ENCODE results near the gene NPR3.

Gene NPR3

GRCh38 chr5:32827981-32828380 is 116.9 kb downstream of the NPR3 start:
- no peak for TF ChIP-seq CTCF (IDR thresholded peaks at IDR 0.05; ENCODE audit: borderline replicate concordance, control extremely low read depth, extremely low read depth, insufficient read depth, missing control alignments)
- in situ Hi-C loops (cut with MboI; ENCODE audit: low sequenced_read_pairs, unreplicated experiment): no loop called here
- no peak for DNase-seq (ENCODE audit: low spot score)

- in situ Hi-C loops (cut with MboI; ENCODE audit: low sequenced_read_pairs, unreplicated experiment): no loop called here
- DNase-seq (ENCODE audit: low spot score): no peak
- no peak for TF ChIP-seq CTCF (IDR thresholded peaks at IDR 0.05; ENCODE audit: borderline replicate concordance, control extremely low read depth, extremely low read depth, insufficient read depth, missing control alignments)
Measured at GRCh38 chr5:32828492-32828891, 117.4 kb downstream of the NPR3 start.

GRCh38 chr5:32831624-32832023 is 120.5 kb downstream of the NPR3 start:
- in situ Hi-C loops (cut with MboI; ENCODE audit: low sequenced_read_pairs, unreplicated experiment): no loop called here
- TF ChIP-seq CTCF (IDR thresholded peaks at IDR 0.05; ENCODE audit: borderline replicate concordance, control extremely low read depth, extremely low read depth, insufficient read depth, missing control alignments): no peak

GRCh38 chr5:32833127-32833526 is 122.0 kb downstream of the NPR3 start:
- in situ Hi-C loops (cut with MboI; ENCODE audit: low sequenced_read_pairs, unreplicated experiment): no loop called here
- no peak for DNase-seq (ENCODE audit: low spot score)
- no peak for TF ChIP-seq CTCF (IDR thresholded peaks at IDR 0.05; ENCODE audit: borderline replicate concordance, control extremely low read depth, extremely low read depth, insufficient read depth, missing control alignments)

More at GRCh38 chr5:32831624-32832023, 120.5 kb downstream of the NPR3 start:
- DNase-seq (ENCODE audit: low spot score): no peak

- in situ Hi-C loops (cut with MboI; ENCODE audit: low sequenced_read_pairs, unreplicated experiment): no loop called here
- no peak for DNase-seq (ENCODE audit: low spot score)
- no peak for TF ChIP-seq CTCF (IDR thresholded peaks at IDR 0.05; ENCODE audit: borderline replicate concordance, control extremely low read depth, extremely low read depth, insufficient read depth, missing control alignments)
Measured at GRCh38 chr5:32833663-32834062, 122.5 kb downstream of the NPR3 start.

GRCh38 chr5:32834251-32834650 is 123.1 kb downstream of the NPR3 start:
- no peak for DNase-seq (ENCODE audit: low spot score)
- no peak for TF ChIP-seq CTCF (IDR thresholded peaks at IDR 0.05; ENCODE audit: borderline replicate concordance, control extremely low read depth, extremely low read depth, insufficient read depth, missing control alignments)
- in situ Hi-C loops (cut with MboI; ENCODE audit: low sequenced_read_pairs, unreplicated experiment): no loop called here

- no peak for DNase-seq (ENCODE audit: low spot score)
- in situ Hi-C loops (cut with MboI; ENCODE audit: low sequenced_read_pairs, unreplicated experiment): no loop called here
- TF ChIP-seq CTCF (IDR thresholded peaks at IDR 0.05; ENCODE audit: borderline replicate concordance, control extremely low read depth, extremely low read depth, insufficient read depth, missing control alignments): no peak
Measured at GRCh38 chr5:32836176-32836575, 125.1 kb downstream of the NPR3 start.

Measured in GM13976 (cell line).